H1 (cell line): ENCODE data around the gene CMIP. TPM values are rescaled to one million over a fixed set of nuclear protein-coding genes. Genes with fewer than 3 reads are reported as not detected.

Experiments
- CREB1 ChIP-seq: IDR thresholded peaks from 2 replicates; pipeline ENCODE4 v1.6.1; 2012; ENCODE audit warnings: inconsistent platforms
- CTBP2 ChIP-seq: IDR thresholded peaks from 2 replicates; pipeline ENCODE4 v1.7.0; 2011; ENCODE audit warnings: borderline replicate concordance, mild to moderate bottlenecking, moderate library complexity, mixed read lengths, low read length; ENCODE audit not compliant: insufficient read depth, insufficient read length
- HDAC2 ChIP-seq, 2 experiments: fragments of 300-600 bp in 1 of 2; sonication (generic) in 1 of 2; IDR thresholded peaks; 2 replicates each; pipeline ENCODE4 v1.6.1; 2011 to 2012; ENCODE audit warnings: low read depth in 2 of 2, low read length in 2 of 2, mild to moderate bottlenecking in 2 of 2, moderate library complexity in 2 of 2, borderline replicate concordance in 1 of 2, inconsistent platforms in 1 of 2
- SP1 ChIP-seq: IDR thresholded peaks from 2 replicates; pipeline ENCODE4 v1.6.1; 2011; ENCODE audit warnings: low read depth, low read length
- SP2 ChIP-seq: IDR thresholded peaks from 2 replicates; pipeline ENCODE4 v1.6.1; 2012; ENCODE audit warnings: mild to moderate bottlenecking, low read length, inconsistent platforms
- ZNF274 ChIP-seq: IDR thresholded peaks from 2 replicates; pipeline ENCODE4 v1.7.0; 2012; ENCODE audit warnings: low read length, borderline replicate concordance; ENCODE audit errors: extremely low read depth
- polyA plus RNA-seq, 7 experiments: library from polyadenylated mRNA; depleted of rRNA in 3 of 7; stranded (reverse) in 5 of 7; unstranded in 2 of 7; fragments of >200 nt in 5 of 7; fragments of 200-250 nt in 2 of 7; gene quantifications; 1 replicate in 5 of 7; 2 replicates in 1 of 7; 4 replicates in 1 of 7; pipeline versions ENCODE4 v1.2.1 to v1.2.3, GENCODE V29; 2011 to 2013; ENCODE audit warnings: missing spikeins in 2 of 7, mixed read lengths in 2 of 7
- total RNA-seq: library from RNA; stranded (reverse); fragmentation: NEBNext Ultra II Directional; extraction: Animal tissue kit (Norgen Biotek cat#: 25700); gene quantifications from 2 replicates; pipeline ENCODE4 v1.2.1, GENCODE V29; 2021

Gene CMIP
- total and polyA plus RNA-seq, 2 of the 8 experiments (the other 6 are each of a cell fraction or from before 2014, with no cell fraction given) = 7.9 to 53.2 TPM

- TF ChIP-seq CTBP2 = no peak
- TF ChIP-seq CREB1 = no peak
- no peak for TF ChIP-seq ZNF274
- TF ChIP-seq SP1 = no peak
- no peak for TF ChIP-seq SP2
- TF ChIP-seq HDAC2 (IDR thresholded peaks at IDR 0.05; ENCODE audit: borderline replicate concordance in 1 of 2, low read depth in 2 of 2, low read length in 2 of 2) = no peak
Measured at GRCh38 chr16:81692021-81692420, 247.4 kb downstream of the CMIP start (continued).
